Measurements from ENCODE around the gene NKIRAS1.
"Not testable (repeated sequence)": the region's sequence is repeated elsewhere in the genome, so short reads cannot be mapped to it uniquely, and the experiment has no call there.

The NKIRAS1 gene

DNA sequence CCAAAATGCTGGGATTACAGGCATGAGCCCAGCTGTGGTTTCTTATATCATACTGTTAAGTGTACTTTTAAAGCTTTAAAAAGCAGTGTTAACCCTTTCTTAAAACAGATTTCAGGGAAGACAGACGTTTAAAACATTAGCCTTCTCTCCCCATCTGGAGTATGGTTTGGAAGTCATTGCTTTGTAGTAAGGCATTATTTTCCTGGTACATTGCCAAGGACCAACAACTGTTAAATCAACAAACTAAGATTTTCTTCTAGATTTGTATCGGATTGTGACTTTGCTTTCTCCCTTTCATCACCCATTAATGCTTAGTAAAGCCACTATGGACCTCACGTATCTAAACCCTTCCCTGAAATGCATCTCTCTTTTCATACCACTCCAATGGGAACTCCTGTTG is 60.5 kb downstream of the NKIRAS1 start:
- no peak for ATAC-seq
- TF ChIP-seq ZC3H10 (CRISPR knock-in tag; IDR thresholded peaks at IDR 0.05) = no peak
- no peak for TF ChIP-seq CSDC2 (CRISPR knock-in tag; IDR thresholded peaks at IDR 0.05)
- no peak for TF ChIP-seq ZNF8 (CRISPR knock-in tag; IDR thresholded peaks at IDR 0.05)
- no peak for TF ChIP-seq RARB (CRISPR knock-in tag; IDR thresholded peaks at IDR 0.05)
- TF ChIP-seq TCF4 (CRISPR knock-in tag; IDR thresholded peaks at IDR 0.05; ENCODE audit: borderline replicate concordance) = no peak
- no peak for TF ChIP-seq GLIS3 (CRISPR knock-in tag; IDR thresholded peaks at IDR 0.05)
- TF ChIP-seq, protein P1, sequence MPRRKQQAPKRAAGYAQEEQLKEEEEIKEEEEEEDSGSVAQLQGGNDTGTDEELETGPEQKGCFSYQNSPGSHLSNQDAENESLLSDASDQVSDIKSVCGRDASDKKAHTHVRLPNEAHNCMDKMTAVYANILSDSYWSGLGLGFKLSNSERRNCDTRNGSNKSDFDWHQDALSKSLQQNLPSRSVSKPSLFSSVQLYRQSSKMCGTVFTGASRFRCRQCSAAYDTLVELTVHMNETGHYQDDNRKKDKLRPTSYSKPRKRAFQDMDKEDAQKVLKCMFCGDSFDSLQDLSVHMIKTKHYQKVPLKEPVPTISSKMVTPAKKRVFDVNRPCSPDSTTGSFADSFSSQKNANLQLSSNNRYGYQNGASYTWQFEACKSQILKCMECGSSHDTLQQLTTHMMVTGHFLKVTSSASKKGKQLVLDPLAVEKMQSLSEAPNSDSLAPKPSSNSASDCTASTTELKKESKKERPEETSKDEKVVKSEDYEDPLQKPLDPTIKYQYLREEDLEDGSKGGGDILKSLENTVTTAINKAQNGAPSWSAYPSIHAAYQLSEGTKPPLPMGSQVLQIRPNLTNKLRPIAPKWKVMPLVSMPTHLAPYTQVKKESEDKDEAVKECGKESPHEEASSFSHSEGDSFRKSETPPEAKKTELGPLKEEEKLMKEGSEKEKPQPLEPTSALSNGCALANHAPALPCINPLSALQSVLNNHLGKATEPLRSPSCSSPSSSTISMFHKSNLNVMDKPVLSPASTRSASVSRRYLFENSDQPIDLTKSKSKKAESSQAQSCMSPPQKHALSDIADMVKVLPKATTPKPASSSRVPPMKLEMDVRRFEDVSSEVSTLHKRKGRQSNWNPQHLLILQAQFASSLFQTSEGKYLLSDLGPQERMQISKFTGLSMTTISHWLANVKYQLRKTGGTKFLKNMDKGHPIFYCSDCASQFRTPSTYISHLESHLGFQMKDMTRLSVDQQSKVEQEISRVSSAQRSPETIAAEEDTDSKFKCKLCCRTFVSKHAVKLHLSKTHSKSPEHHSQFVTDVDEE (CRISPR knock-in tag; IDR thresholded peaks at IDR 0.05) = no peak
- no peak for TF ChIP-seq ZFP30 (CRISPR knock-in tag; IDR thresholded peaks at IDR 0.05)
- no peak for TF ChIP-seq ESRRG (CRISPR knock-in tag; IDR thresholded peaks at IDR 0.05)
- TF ChIP-seq ISL1 (CRISPR knock-in tag; IDR thresholded peaks at IDR 0.05) = no peak
- TF ChIP-seq, protein P2, sequence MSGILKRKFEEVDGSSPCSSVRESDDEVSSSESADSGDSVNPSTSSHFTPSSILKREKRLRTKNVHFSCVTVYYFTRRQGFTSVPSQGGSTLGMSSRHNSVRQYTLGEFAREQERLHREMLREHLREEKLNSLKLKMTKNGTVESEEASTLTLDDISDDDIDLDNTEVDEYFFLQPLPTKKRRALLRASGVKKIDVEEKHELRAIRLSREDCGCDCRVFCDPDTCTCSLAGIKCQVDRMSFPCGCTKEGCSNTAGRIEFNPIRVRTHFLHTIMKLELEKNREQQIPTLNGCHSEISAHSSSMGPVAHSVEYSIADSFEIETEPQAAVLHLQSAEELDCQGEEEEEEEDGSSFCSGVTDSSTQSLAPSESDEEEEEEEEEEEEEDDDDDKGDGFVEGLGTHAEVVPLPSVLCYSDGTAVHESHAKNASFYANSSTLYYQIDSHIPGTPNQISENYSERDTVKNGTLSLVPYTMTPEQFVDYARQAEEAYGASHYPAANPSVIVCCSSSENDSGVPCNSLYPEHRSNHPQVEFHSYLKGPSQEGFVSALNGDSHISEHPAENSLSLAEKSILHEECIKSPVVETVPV (CRISPR knock-in tag; IDR thresholded peaks at IDR 0.05) = no peak
- TF ChIP-seq, protein P3, sequence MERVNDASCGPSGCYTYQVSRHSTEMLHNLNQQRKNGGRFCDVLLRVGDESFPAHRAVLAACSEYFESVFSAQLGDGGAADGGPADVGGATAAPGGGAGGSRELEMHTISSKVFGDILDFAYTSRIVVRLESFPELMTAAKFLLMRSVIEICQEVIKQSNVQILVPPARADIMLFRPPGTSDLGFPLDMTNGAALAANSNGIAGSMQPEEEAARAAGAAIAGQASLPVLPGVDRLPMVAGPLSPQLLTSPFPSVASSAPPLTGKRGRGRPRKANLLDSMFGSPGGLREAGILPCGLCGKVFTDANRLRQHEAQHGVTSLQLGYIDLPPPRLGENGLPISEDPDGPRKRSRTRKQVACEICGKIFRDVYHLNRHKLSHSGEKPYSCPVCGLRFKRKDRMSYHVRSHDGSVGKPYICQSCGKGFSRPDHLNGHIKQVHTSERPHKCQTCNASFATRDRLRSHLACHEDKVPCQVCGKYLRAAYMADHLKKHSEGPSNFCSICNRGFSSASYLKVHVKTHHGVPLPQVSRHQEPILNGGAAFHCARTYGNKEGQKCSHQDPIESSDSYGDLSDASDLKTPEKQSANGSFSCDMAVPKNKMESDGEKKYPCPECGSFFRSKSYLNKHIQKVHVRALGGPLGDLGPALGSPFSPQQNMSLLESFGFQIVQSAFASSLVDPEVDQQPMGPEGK (CRISPR knock-in tag; IDR thresholded peaks at IDR 0.05; ENCODE audit: borderline replicate concordance) = no peak
- TF ChIP-seq ZFP3 (CRISPR knock-in tag; IDR thresholded peaks at IDR 0.05) = no peak
- no peak for TF ChIP-seq BACH2 (CRISPR knock-in tag; IDR thresholded peaks at IDR 0.05; ENCODE audit: borderline replicate concordance)
- no peak for TF ChIP-seq TOX (CRISPR knock-in tag; IDR thresholded peaks at IDR 0.05; ENCODE audit: borderline replicate concordance)
- no peak for TF ChIP-seq ZNF565 (CRISPR knock-in tag; conservative IDR thresholded peaks at IDR 0.05; ENCODE audit: low read depth)
- TF ChIP-seq PPARA (CRISPR knock-in tag; IDR thresholded peaks at IDR 0.05; ENCODE audit: borderline replicate concordance) = no peak
- TF ChIP-seq SNAI2 (CRISPR knock-in tag; IDR thresholded peaks at IDR 0.05) = no peak

DNA sequence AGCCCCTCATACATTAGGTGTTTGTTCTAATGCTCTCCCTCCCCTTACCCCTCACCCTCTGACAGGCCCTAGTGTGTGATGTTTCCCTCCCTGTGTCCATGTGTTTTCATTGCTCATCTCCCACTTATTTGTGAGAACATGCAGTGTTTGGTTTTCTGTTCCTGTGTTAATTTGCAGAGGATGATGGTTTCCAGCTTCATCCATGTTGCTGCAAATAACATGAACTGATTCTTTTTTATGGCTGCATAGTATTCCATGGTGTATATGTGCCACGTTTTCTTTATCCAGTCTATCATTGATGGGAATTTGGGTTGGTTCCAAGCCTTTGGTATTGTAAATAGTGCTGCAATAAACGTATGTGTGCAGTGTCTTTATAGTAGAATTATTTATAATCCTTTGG is 67.3 kb downstream of the NKIRAS1 start:
- ATAC-seq = not testable (repeated sequence)

DNA sequence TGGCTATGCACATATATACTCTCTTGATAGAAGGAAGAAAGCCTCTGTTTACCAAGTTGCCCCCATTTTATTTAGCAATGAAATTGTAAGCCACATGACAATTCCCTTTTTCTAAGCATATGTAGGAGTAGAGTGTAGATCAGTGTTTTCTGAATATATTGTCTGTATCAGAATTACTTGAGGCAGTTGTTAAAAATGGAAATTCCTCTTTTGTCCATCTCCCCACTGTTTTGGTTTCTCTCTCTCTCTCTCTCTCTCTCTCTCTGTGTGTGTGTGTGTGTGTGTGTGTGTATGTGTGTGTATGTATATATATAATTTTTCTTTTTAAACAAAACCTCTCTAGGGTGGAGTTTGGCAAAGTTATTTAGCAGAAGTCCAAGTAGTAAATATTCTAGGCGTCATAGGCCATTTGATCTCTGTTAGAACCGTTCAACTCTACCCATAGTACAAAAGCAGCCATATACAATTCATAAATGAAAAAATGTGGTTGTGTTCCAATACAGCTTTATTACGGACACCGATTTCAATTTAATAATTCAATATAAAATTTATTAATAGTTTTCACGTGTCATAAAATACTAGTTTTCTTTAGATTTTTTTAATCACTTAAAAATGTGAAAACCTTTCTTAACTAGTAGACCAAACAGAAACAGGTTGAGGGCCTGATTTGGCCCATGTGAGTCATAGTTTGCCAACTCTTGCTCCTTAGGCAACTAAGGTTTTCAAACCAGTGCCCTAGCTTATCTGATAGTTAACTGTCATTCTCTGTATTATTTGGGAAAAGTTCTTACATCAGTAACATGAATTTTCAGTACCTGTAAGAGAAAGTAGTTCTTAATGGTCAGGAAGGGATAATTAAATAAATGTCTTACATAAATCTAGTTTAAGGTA is 71.2 kb downstream of the NKIRAS1 start:
- TF ChIP-seq ARNTL (CRISPR knock-in tag; IDR thresholded peaks at IDR 0.05; ENCODE audit: borderline replicate concordance, low read depth) (no peak), ESRRG (CRISPR knock-in tag; IDR thresholded peaks at IDR 0.05) (no peak), ISL1 (CRISPR knock-in tag; IDR thresholded peaks at IDR 0.05) (no peak), OSR1 (CRISPR knock-in tag; IDR thresholded peaks at IDR 0.05) (no peak), CSDC2 (CRISPR knock-in tag; IDR thresholded peaks at IDR 0.05) (no peak)
- no peak for ATAC-seq

DNA sequence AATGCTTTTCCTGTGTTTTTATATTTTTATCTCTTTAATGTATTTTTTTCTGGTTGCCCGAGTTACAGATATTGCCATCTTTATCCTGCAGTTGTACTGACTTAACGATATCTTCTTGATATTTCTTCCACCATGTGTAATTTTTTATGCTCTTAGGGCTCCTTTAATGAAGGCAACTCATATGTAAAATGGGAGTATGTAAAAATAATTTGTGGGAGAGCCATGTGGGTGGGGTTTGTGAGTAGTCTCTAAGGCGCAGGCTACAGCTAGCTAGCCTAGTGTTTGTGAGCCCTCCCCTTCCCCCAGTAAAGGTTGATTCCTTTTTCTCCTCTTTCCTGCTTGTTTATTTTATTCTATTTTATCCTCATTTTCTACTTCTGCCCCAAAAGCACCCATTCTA is 72.9 kb downstream of the NKIRAS1 start:
- no peak for ATAC-seq
- peak; percentile 55; the same call in 1 of the 2 replicates for TF ChIP-seq ZNF70 (CRISPR knock-in tag; IDR thresholded peaks at IDR 0.05)
- TF ChIP-seq, protein P4, sequence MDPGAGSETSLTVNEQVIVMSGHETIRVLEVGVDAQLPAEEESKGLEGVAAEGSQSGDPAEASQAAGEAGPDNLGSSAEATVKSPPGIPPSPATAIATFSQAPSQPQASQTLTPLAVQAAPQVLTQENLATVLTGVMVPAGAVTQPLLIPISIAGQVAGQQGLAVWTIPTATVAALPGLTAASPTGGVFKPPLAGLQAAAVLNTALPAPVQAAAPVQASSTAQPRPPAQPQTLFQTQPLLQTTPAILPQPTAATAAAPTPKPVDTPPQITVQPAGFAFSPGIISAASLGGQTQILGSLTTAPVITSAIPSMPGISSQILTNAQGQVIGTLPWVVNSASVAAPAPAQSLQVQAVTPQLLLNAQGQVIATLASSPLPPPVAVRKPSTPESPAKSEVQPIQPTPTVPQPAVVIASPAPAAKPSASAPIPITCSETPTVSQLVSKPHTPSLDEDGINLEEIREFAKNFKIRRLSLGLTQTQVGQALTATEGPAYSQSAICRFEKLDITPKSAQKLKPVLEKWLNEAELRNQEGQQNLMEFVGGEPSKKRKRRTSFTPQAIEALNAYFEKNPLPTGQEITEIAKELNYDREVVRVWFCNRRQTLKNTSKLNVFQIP (CRISPR knock-in tag; IDR thresholded peaks at IDR 0.05; ENCODE audit: borderline replicate concordance, low read depth) = no peak

Data from SK-N-SH treated with all-trans-retinoic acid at 6 μM for 48 hours (cell line).